Measurements from ENCODE around the gene TTLL6. TPM values are rescaled to one million over a fixed set of nuclear protein-coding genes. Genes with fewer than 3 reads are reported as not detected.
"Not testable (repeated sequence)": the region's sequence is repeated elsewhere in the genome, so short reads cannot be mapped to it uniquely, and the experiment has no call there.

TTLL6 gene
- total and polyA plus RNA-seq, 2 of the 4 experiments (the other 2 are of a cell fraction) = not detected

DNA sequence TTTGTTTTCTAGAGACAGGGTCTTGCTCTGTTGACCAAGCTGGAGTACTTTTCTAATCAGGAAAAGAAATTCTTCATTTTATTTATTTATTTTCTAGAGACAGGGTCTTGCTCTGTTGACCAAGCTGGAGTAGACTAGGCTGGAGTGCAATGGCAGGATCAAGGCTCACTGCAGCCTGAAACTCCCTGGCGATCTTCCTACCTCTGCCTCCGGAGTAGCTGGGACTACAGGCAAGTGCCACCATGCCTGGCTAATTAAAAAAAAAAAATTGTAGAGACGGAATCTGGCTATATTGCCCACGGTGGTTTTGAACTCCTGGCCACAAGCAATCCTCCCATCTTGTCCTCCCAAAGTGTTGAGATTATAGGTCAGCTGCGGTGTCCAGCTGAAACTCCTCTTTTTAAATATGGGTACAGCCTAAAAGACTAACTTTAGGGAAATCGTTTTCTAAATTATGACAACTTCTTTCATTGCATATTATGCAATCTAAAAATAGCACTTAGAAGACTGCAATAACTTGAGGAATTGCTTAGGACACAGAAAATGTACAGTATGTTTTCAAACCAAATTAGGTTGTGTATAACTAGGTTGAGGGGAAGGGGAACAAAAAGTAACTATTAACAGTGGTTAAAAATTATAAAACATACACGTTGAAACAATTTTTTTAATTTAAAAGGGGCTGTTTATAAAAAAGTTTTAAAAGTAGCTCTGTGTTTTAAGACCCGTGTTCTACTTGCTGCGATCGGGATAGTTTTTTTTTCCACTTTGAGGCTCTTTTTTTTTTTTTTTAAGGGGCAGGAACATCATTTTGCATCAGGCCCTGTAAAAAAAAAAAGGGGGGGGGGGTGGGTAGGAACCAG is 99.4 kb downstream of the TTLL6 start:
- Histone ChIP-seq H3K23ac (ENCODE audit: low read depth, low read length) (no peak overlapping the region), H3K56ac (ENCODE audit: extremely low read depth, insufficient read depth, low read length) (no peak overlapping the region), H3K4ac (ENCODE audit: low read depth, low read length) (no peak overlapping the region), H3K9me1 (ENCODE audit: insufficient read depth, low read length) (no peaks in the 10 kb centered on the region), H4K20me1 (ENCODE audit: insufficient read depth, low read length) (0 out of 2 replicates have a peak, but pooled peaks cover 7% of the 10 kb centered on the region), H3K79me1 (ENCODE audit: low read depth in 1 of 2, low read length in 2 of 2) (no peaks in the 10 kb centered on the region), H2AK9ac (replicated peaks; ENCODE audit: low read depth, low read length, poor library complexity) (no peak overlapping the region), H3K9ac (ENCODE audit: low read depth, low read length) (no peak overlapping the region), H3K27ac (ENCODE audit: insufficient read depth, low read length) (no peak overlapping the region), H3K27me3 (ENCODE audit: control insufficient read depth, insufficient read depth, low read length) (peaks cover 75% of the 10 kb centered on the region), H4K8ac (ENCODE audit: low read depth in 2 of 2, low read length in 2 of 2) (no peak overlapping the region), H2AFZ (replicated peaks; ENCODE audit: low read length, poor library complexity) (no peak overlapping the region), H3K9me3 (ENCODE audit: control insufficient read depth, insufficient read depth, low read length) (peaks cover 17% of the 10 kb centered on the region), H3K4me2 (ENCODE audit: low read depth, low read length) (no peak overlapping the region), H2BK20ac (ENCODE audit: low read depth, low read length) (no peak overlapping the region), H2BK120ac (ENCODE audit: low read depth, low read length) (no peak overlapping the region), H2BK15ac (ENCODE audit: low read depth, low read length) (no peak overlapping the region), H4K5ac (ENCODE audit: low read depth, low read length) (no peak overlapping the region), H3K18ac (ENCODE audit: low read depth, low read length) (no peak overlapping the region), H3K14ac (replicated peaks; ENCODE audit: low read depth, low read length) (no peak overlapping the region), H3K4me1 (ENCODE audit: control insufficient read depth, insufficient read depth, low read length) (no peaks in the 10 kb centered on the region), H3K4me3 (ENCODE audit: insufficient read depth, low read depth, low read length) (no peak overlapping the region), H2AK5ac (ENCODE audit: low read depth, low read length) (no peak overlapping the region), H4K91ac (ENCODE audit: insufficient read depth, low read depth, low read length) (no peak overlapping the region), H2BK5ac (ENCODE audit: low read depth, low read length, poor library complexity, severe bottlenecking) (no peak overlapping the region), H3K36me3 (ENCODE audit: control insufficient read depth, insufficient read depth, low read length) (no peaks in the 10 kb centered on the region)
- in situ Hi-C loops (cut with MboI; ENCODE audit: low sequenced_read_pairs) = no loop called here
- ATAC-seq (ENCODE audit: low read depth) (no peak), DNase-seq (no peak)
- intact Hi-C loops (cut with micrococcal nuclease) = no loop called here
- CTCF ChIA-PET = interaction anchor here (0.6 to 0.7 kb wide), 2 partner anchors 97 to 167 kb away, joined by 3 to 9 read pairs; no protein-coding TSS in a partner anchor
- WGBS, 2 experiments (ENCODE audit: extremely low coverage in 2 of 2, insufficient read length in 1 of 2) = 0% methylated on average over 1 of the region's 10 CpGs; no CpG with 5 or more reads in 1 of the 2 experiments
- no peak for TF ChIP-seq POLR2A (IDR thresholded peaks at IDR 0.05; ENCODE audit: low read depth, low read length)
- POLR2A ChIA-PET (ENCODE audit: unreplicated experiment) = no interaction called here
- no TSS peak for BruUV-seq (replicated peaks)
- dilution Hi-C loops (cut with HindIII; ENCODE audit: low sequenced_read_pairs, unreplicated experiment) = no loop called here

DNA sequence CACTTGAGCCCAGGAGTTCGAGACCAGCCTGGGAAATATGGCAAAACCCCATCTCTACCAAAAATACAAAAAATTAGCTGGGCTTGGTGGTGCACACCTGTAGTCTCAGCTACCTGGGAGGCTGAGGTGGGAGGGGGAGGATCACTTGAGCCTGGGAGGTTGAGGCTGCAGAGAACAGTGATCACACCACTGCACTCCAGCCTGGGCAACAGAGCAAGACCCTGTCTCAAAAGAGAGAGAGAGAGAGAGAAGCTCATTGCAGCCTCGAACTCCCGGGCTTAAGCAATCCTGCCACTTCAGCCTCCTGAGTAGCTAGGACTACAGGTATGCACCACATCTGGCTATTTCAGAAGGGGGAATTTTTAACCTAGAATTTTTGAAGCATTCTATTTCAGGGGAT is 100.5 kb downstream of the TTLL6 start:
- H3K4me2 ChIP-seq (ENCODE audit: low read depth, low read length); H4K20me1 ChIP-seq (ENCODE audit: insufficient read depth, low read length); H2BK120ac ChIP-seq (ENCODE audit: low read depth, low read length); H3K4me3 ChIP-seq (ENCODE audit: insufficient read depth, low read depth, low read length); H3K18ac ChIP-seq (ENCODE audit: low read depth, low read length); H3K9ac ChIP-seq (ENCODE audit: low read depth, low read length); ATAC-seq (ENCODE audit: low read depth); H3K14ac ChIP-seq (replicated peaks; ENCODE audit: low read depth, low read length); H3K27ac ChIP-seq (ENCODE audit: insufficient read depth, low read length); H4K8ac ChIP-seq (ENCODE audit: low read depth in 2 of 2, low read length in 2 of 2); H3K56ac ChIP-seq (ENCODE audit: extremely low read depth, insufficient read depth, low read length); intact Hi-C loops (cut with micrococcal nuclease); dilution Hi-C loops (cut with HindIII; ENCODE audit: low sequenced_read_pairs, unreplicated experiment); in situ Hi-C loops (cut with MboI; ENCODE audit: low sequenced_read_pairs); CTCF ChIA-PET; H3K36me3 ChIP-seq (ENCODE audit: control insufficient read depth, insufficient read depth, low read length); H2BK5ac ChIP-seq (ENCODE audit: low read depth, low read length, poor library complexity, severe bottlenecking); H3K4me1 ChIP-seq (ENCODE audit: control insufficient read depth, insufficient read depth, low read length); H2BK15ac ChIP-seq (ENCODE audit: low read depth, low read length); H4K5ac ChIP-seq (ENCODE audit: low read depth, low read length); H3K79me1 ChIP-seq (ENCODE audit: low read depth in 1 of 2, low read length in 2 of 2); H2AK5ac ChIP-seq (ENCODE audit: low read depth, low read length); H3K4ac ChIP-seq (ENCODE audit: low read depth, low read length); BruUV-seq (replicated peaks); H3K23ac ChIP-seq (ENCODE audit: low read depth, low read length); DNase-seq; H4K91ac ChIP-seq (ENCODE audit: insufficient read depth, low read depth, low read length); H2AFZ ChIP-seq (replicated peaks; ENCODE audit: low read length, poor library complexity); POLR2A ChIA-PET (ENCODE audit: unreplicated experiment); H2AK9ac ChIP-seq (replicated peaks; ENCODE audit: low read depth, low read length, poor library complexity); H3K9me1 ChIP-seq (ENCODE audit: insufficient read depth, low read length); H2BK20ac ChIP-seq (ENCODE audit: low read depth, low read length): not testable (repeated sequence)
- H3K9me3 ChIP-seq (ENCODE audit: control insufficient read depth, insufficient read depth, low read length) = peaks cover 17% of the 10 kb centered on the region
- H3K27me3 ChIP-seq (ENCODE audit: control insufficient read depth, insufficient read depth, low read length) = peaks cover 72% of the 10 kb centered on the region
- no CpG with 5 or more reads among the region's 3 CpGs for WGBS, 2 experiments (ENCODE audit: extremely low coverage in 2 of 2, insufficient read length in 1 of 2)
